Left ventricle myocardium superior (tissue), 1 donor: ENCODE measurements around the gene CHRD. TPM values are rescaled to one million over a fixed set of nuclear protein-coding genes. Genes with fewer than 3 reads are reported as not detected.

ENCODE experiments used
- total RNA-seq: library from RNA; stranded (reverse); fragmentation: NEBNext Ultra II Directional; extraction: Animal tissue kit (Norgen Biotek cat#: 25700); gene quantifications from one replicate; pipeline ENCODE4 v1.2.1, GENCODE V29; 2021
- donor health status: DM: no; HTN: yes; CAD: no; lungs with severe emphysema.

Gene CHRD
- total RNA-seq, 1 donor from 2014 or later: 4.6 TPM

Other genes with a start within 250 kb of the CHRD start
- 33.1 TPM for gene EIF2B5, start 244.7 kb upstream of the CHRD start, total RNA-seq
- 76.8 TPM for gene DVL3, start 224.7 kb upstream of the CHRD start, total RNA-seq
- 318 TPM for gene AP2M1, start 205.2 kb upstream of the CHRD start, total RNA-seq
- 75.6 TPM for gene ABCF3, start 193.9 kb upstream of the CHRD start, total RNA-seq
- not detected for gene VWA5B2, start 150.5 kb upstream of the CHRD start, total RNA-seq
- gene ALG3, start 131.1 kb upstream of the CHRD start, total RNA-seq: 18.5 TPM
- gene EEF1AKMT4, start 130.4 kb upstream of the CHRD start, total RNA-seq: 1.6 TPM
- not detected for gene CAMK2N2, start 118.5 kb upstream of the CHRD start, total RNA-seq
- not detected for gene ECE2, start 104.0 kb upstream of the CHRD start, total RNA-seq
- 242 TPM for gene PSMD2, start 80.8 kb upstream of the CHRD start, total RNA-seq
- 250 TPM for gene EIF4G1, start 65.4 kb upstream of the CHRD start, total RNA-seq
- 41.0 TPM for gene FAM131A, start 42.5 kb upstream of the CHRD start, total RNA-seq
- 3.6 TPM for gene CLCN2, start 18.4 kb upstream of the CHRD start, total RNA-seq
- gene POLR2H, start 18.3 kb upstream of the CHRD start, total RNA-seq: 26.0 TPM
- 0.37 TPM for gene THPO, start 1.8 kb upstream of the CHRD start, total RNA-seq
- 1.6 TPM for gene EPHB3, start 181.7 kb downstream of the CHRD start, total RNA-seq